K562 (cell line): Measurements from ENCODE around the gene AMN1. TPM values are rescaled to one million over a fixed set of nuclear protein-coding genes. Genes with fewer than 3 reads are reported as not detected.

Source experiments
- DMBX1 ChIP-seq: fragments of 250-450 bp; sonication (Bioruptor Pico); IDR thresholded peaks from 2 replicates; pipeline ENCODE4 v1.8.0; 2022; ENCODE audit warnings: inconsistent platforms, mild to moderate bottlenecking, moderate library complexity, borderline replicate concordance
- EWSR1 ChIP-seq: fragments of 450-650 bp; IDR thresholded peaks from 2 replicates; pipeline ENCODE4 v1.6.1; 2018; ENCODE audit warnings: borderline replicate concordance, mild to moderate bottlenecking, low read depth, moderate library complexity; ENCODE audit not compliant: partially characterized antibody
- FIP1L1 ChIP-seq: fragments of 200-400 bp; formaldehyde crosslinking; IDR thresholded peaks from 2 replicates; pipeline ENCODE4 v1.6.1; 2018; ENCODE audit warnings: mild to moderate bottlenecking, low read depth, low read length; ENCODE audit not compliant: poor library complexity, severe bottlenecking
- FOS ChIP-seq: IDR thresholded peaks from 3 replicates; pipeline ENCODE4 v1.6.1; 2011; ENCODE audit not compliant: insufficient read length; ENCODE audit errors: extremely low read depth
- FOXA3 ChIP-seq, 2 experiments: fragments of 450-650 bp in 1 of 2; sonication (generic) in 1 of 2; formaldehyde crosslinking; IDR thresholded peaks in 1 of 2; conservative IDR thresholded peaks in 1 of 2; 2 replicates each; pipeline versions ENCODE4 v1.4.0 to v1.8.0; 2020 to 2022; ENCODE audit warnings: mild to moderate bottlenecking in 2 of 2, missing genetic modification reagents in 1 of 2
- GATA2 ChIP-seq: sonication (generic); formaldehyde crosslinking; IDR thresholded peaks from 2 replicates; pipeline ENCODE4 v1.4.0; 2020; ENCODE audit warnings: mild to moderate bottlenecking, missing genetic modification reagents
- STAG1 ChIP-seq: sonication (generic); formaldehyde crosslinking; IDR thresholded peaks from 2 replicates; pipeline ENCODE4 v1.5.0; 2020; ENCODE audit warnings: missing genetic modification reagents, borderline replicate concordance
- ZC3H4 ChIP-seq: sonication (generic); formaldehyde crosslinking; IDR thresholded peaks from 2 replicates; pipeline ENCODE4 v1.9.0; 2021; ENCODE audit warnings: missing genetic modification reagents, borderline replicate concordance
- polyA plus RNA-seq, 8 experiments: library from polyadenylated mRNA; depleted of rRNA in 4 of 8; stranded (reverse) in 5 of 8; unstranded in 3 of 8; fragments of >200 nt; fragmentation: Nextera tagmentation in 2 of 8; fragmentation: Illumina TruSeq in 1 of 8; extraction: Ambion mirVana in 2 of 8; extraction: Trizol in 1 of 8; gene quantifications; 2 replicates each; pipeline versions ENCODE4 v1.2.1 to v1.2.3, GENCODE V29; 2011 to 2014; ENCODE audit warnings: inconsistent platforms in 1 of 8, missing spikeins in 1 of 8
- total RNA-seq, 7 experiments: library from RNA; depleted of rRNA in 6 of 7; stranded (reverse); fragments of >200 nt in 6 of 7; fragmentation: Illumina TruSeq in 2 of 7; extraction: Trizol in 2 of 7; gene quantifications; 2 replicates each; pipeline versions ENCODE4 v1.2.1 to v1.2.3, GENCODE V29; 2011 to 2021; ENCODE audit warnings: low replicate concordance in 1 of 7
- TF ChIP-seq, protein P1 (sequence below): sonication (generic); formaldehyde crosslinking; IDR thresholded peaks from 2 replicates; pipeline ENCODE4 v1.8.0; 2022; ENCODE audit warnings: mild to moderate bottlenecking, missing genetic modification reagents
- TF ChIP-seq, protein P2 (sequence below): sonication (generic); formaldehyde crosslinking; IDR thresholded peaks from 2 replicates; pipeline ENCODE4 v1.8.1; 2022; ENCODE audit warnings: missing genetic modification reagents
- TF ChIP-seq, protein P3 (sequence below): sonication (generic); formaldehyde crosslinking; IDR thresholded peaks from 2 replicates; pipeline ENCODE4 v1.8.0; 2022; ENCODE audit warnings: missing genetic modification reagents, mild to moderate bottlenecking, borderline replicate concordance
- TF ChIP-seq, protein P4 (sequence below): sonication (generic); formaldehyde crosslinking; IDR thresholded peaks from 2 replicates; pipeline ENCODE4 v1.8.0; 2023; ENCODE audit warnings: mild to moderate bottlenecking, missing genetic modification reagents
- TF ChIP-seq, protein P5 (sequence below): fragments of 200-400 bp; formaldehyde crosslinking; IDR thresholded peaks from 2 replicates; pipeline ENCODE4 v1.6.1; 2017; ENCODE audit warnings: mild to moderate bottlenecking, low read depth, low read length, moderate library complexity
- TF ChIP-seq, protein P6 (sequence below): sonication (generic); formaldehyde crosslinking; IDR thresholded peaks from 2 replicates; pipeline ENCODE4 v1.8.0; 2022; ENCODE audit warnings: mild to moderate bottlenecking, missing genetic modification reagents

The AMN1 gene
- total and polyA plus RNA-seq, 9 of the 15 experiments (the other 6 are each of a cell fraction or from before 2014, with no cell fraction given) = 5.2 to 27.6 (median 13.0) TPM

DNA sequence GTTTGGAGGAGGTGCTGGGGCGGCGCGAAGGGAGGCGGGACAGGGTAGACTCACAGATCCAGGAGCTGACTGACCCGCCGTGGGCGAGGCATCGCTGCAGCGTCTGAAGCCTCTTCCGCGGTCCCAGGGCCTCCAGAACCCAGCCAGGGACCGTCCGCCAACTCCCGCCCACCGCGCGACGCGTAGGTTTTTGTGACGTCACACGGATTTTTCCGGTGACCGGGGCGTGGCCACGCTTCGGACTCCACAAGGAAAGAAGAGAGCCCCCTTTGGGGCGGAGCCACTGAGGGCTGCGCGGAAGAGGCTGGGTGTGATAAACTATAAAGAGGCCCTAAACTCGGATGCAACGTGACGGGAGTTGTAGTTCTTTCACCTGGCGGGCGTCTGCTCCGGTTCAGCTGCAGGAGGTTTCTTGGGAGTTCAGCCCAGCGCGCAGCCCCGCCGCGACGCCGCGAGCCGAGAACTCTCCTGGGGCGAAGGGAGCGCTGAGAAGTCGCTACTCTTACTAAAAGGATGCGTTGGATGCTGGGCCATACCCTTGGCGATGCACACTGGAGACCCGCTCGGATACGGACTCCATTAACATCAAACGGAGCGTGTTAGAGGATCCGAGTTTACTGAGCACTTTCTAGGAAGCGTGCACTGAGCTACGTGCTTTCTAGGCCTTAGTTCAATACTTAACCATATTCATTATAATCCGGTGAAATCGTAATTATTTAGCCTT is at the start of gene AMN1 (continued):
- TF ChIP-seq, protein P1, sequence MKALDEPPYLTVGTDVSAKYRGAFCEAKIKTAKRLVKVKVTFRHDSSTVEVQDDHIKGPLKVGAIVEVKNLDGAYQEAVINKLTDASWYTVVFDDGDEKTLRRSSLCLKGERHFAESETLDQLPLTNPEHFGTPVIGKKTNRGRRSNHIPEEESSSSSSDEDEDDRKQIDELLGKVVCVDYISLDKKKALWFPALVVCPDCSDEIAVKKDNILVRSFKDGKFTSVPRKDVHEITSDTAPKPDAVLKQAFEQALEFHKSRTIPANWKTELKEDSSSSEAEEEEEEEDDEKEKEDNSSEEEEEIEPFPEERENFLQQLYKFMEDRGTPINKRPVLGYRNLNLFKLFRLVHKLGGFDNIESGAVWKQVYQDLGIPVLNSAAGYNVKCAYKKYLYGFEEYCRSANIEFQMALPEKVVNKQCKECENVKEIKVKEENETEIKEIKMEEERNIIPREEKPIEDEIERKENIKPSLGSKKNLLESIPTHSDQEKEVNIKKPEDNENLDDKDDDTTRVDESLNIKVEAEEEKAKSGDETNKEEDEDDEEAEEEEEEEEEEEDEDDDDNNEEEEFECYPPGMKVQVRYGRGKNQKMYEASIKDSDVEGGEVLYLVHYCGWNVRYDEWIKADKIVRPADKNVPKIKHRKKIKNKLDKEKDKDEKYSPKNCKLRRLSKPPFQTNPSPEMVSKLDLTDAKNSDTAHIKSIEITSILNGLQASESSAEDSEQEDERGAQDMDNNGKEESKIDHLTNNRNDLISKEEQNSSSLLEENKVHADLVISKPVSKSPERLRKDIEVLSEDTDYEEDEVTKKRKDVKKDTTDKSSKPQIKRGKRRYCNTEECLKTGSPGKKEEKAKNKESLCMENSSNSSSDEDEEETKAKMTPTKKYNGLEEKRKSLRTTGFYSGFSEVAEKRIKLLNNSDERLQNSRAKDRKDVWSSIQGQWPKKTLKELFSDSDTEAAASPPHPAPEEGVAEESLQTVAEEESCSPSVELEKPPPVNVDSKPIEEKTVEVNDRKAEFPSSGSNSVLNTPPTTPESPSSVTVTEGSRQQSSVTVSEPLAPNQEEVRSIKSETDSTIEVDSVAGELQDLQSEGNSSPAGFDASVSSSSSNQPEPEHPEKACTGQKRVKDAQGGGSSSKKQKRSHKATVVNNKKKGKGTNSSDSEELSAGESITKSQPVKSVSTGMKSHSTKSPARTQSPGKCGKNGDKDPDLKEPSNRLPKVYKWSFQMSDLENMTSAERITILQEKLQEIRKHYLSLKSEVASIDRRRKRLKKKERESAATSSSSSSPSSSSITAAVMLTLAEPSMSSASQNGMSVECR (CRISPR knock-in tag) = peak; percentile 60; the same call in 1 of the 2 replicates
- TF ChIP-seq ZC3H4 = no peak
- TF ChIP-seq, protein P2, sequence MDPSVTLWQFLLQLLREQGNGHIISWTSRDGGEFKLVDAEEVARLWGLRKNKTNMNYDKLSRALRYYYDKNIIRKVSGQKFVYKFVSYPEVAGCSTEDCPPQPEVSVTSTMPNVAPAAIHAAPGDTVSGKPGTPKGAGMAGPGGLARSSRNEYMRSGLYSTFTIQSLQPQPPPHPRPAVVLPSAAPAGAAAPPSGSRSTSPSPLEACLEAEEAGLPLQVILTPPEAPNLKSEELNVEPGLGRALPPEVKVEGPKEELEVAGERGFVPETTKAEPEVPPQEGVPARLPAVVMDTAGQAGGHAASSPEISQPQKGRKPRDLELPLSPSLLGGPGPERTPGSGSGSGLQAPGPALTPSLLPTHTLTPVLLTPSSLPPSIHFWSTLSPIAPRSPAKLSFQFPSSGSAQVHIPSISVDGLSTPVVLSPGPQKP = no peak
- TF ChIP-seq FOXA3 (CRISPR knock-in tag; conservative IDR thresholded peaks at IDR 0.05 in 1 of 2, IDR thresholded peaks at IDR 0.05 in 1 of 2) = no peak
- TF ChIP-seq STAG1 = no peak
- TF ChIP-seq EWSR1 = no peak
- TF ChIP-seq, protein P3, sequence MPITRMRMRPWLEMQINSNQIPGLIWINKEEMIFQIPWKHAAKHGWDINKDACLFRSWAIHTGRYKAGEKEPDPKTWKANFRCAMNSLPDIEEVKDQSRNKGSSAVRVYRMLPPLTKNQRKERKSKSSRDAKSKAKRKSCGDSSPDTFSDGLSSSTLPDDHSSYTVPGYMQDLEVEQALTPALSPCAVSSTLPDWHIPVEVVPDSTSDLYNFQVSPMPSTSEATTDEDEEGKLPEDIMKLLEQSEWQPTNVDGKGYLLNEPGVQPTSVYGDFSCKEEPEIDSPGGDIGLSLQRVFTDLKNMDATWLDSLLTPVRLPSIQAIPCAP (CRISPR knock-in tag) = no peak
- TF ChIP-seq GATA2 (CRISPR knock-in tag) = no peak
- no peak for TF ChIP-seq DMBX1 (CRISPR knock-in tag)
- no peak for TF ChIP-seq FIP1L1
- TF ChIP-seq, protein P4, sequence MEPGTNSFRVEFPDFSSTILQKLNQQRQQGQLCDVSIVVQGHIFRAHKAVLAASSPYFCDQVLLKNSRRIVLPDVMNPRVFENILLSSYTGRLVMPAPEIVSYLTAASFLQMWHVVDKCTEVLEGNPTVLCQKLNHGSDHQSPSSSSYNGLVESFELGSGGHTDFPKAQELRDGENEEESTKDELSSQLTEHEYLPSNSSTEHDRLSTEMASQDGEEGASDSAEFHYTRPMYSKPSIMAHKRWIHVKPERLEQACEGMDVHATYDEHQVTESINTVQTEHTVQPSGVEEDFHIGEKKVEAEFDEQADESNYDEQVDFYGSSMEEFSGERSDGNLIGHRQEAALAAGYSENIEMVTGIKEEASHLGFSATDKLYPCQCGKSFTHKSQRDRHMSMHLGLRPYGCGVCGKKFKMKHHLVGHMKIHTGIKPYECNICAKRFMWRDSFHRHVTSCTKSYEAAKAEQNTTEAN = peak; percentile 66; the same call in 1 of the 2 replicates
- no peak for TF ChIP-seq FOS
- TF ChIP-seq, protein P5, sequence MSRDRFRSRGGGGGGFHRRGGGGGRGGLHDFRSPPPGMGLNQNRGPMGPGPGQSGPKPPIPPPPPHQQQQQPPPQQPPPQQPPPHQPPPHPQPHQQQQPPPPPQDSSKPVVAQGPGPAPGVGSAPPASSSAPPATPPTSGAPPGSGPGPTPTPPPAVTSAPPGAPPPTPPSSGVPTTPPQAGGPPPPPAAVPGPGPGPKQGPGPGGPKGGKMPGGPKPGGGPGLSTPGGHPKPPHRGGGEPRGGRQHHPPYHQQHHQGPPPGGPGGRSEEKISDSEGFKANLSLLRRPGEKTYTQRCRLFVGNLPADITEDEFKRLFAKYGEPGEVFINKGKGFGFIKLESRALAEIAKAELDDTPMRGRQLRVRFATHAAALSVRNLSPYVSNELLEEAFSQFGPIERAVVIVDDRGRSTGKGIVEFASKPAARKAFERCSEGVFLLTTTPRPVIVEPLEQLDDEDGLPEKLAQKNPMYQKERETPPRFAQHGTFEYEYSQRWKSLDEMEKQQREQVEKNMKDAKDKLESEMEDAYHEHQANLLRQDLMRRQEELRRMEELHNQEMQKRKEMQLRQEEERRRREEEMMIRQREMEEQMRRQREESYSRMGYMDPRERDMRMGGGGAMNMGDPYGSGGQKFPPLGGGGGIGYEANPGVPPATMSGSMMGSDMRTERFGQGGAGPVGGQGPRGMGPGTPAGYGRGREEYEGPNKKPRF = no peak
- TF ChIP-seq, protein P6, sequence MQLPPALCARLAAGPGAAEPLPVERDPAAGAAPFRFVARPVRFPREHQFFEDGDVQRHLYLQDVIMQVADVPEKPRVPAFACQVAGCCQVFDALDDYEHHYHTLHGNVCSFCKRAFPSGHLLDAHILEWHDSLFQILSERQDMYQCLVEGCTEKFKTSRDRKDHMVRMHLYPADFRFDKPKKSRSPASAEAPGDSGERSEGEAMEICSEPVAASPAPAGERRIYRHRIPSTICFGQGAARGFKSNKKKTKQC (CRISPR knock-in tag) = peak; percentile 74; the same call in 1 of the 2 replicates
